ENCODE results near the gene SERPINI1.

DNA sequence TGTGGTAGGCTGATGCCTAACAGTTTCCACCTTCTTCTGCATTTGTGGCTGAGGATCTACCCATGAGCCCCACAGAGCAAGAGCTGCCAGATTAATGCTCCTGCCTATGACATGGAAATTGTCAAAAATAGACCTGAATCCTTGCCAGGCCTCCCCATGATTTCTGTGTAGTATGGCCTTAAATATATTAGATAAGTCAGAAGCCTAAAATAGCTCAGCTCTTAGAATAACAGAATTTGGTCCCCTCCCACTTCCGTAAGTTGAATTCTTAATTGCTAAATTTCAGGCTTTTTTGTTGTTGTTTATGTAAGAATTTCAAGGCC is 129.0 kb downstream of the SERPINI1 start:
- TF ChIP-seq, protein P1, sequence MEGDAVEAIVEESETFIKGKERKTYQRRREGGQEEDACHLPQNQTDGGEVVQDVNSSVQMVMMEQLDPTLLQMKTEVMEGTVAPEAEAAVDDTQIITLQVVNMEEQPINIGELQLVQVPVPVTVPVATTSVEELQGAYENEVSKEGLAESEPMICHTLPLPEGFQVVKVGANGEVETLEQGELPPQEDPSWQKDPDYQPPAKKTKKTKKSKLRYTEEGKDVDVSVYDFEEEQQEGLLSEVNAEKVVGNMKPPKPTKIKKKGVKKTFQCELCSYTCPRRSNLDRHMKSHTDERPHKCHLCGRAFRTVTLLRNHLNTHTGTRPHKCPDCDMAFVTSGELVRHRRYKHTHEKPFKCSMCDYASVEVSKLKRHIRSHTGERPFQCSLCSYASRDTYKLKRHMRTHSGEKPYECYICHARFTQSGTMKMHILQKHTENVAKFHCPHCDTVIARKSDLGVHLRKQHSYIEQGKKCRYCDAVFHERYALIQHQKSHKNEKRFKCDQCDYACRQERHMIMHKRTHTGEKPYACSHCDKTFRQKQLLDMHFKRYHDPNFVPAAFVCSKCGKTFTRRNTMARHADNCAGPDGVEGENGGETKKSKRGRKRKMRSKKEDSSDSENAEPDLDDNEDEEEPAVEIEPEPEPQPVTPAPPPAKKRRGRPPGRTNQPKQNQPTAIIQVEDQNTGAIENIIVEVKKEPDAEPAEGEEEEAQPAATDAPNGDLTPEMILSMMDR (IDR thresholded peaks at IDR 0.05), result no peak
- TF ChIP-seq EP300 (IDR thresholded peaks at IDR 0.05) (no peak), POLR2AphosphoS5 (IDR thresholded peaks at IDR 0.05) (no peak)
